GM21515 (cell line): ENCODE data around the gene CAPN13.

Source experiments
- ATAC-seq: cut with Tn5 transposase; IDR thresholded peaks from one replicate; pipeline ENCODE4 v1.9.1; 2021; ENCODE audit not compliant: unreplicated experiment

CAPN13 gene

GRCh38 chr2:30789670-30790210 is 17.5 kb downstream of the CAPN13 start:
- ATAC-seq: no peak

- no peak for ATAC-seq
These were observed 20.1 kb downstream of the CAPN13 start for GRCh38 chr2:30786923-30787685.

- no peak for ATAC-seq
These were observed 22.6 kb downstream of the CAPN13 start for GRCh38 chr2:30784682-30785081.

GRCh38 chr2:30781961-30782533 is 25.2 kb downstream of the CAPN13 start:
- no peak for ATAC-seq

GRCh38 chr2:30781451-30781850 is 25.8 kb downstream of the CAPN13 start:
- ATAC-seq: no peak

- no peak for ATAC-seq
These were observed 26.4 kb downstream of the CAPN13 start for GRCh38 chr2:30780776-30781330.

GRCh38 chr2:30778611-30779010 is 28.6 kb downstream of the CAPN13 start:
- ATAC-seq: no peak

- no peak for ATAC-seq
These were observed 29.4 kb downstream of the CAPN13 start for GRCh38 chr2:30777661-30778505.

- ATAC-seq: no peak
These were observed 30.2 kb downstream of the CAPN13 start for GRCh38 chr2:30776831-30777635.

- no peak for ATAC-seq
These were observed 31.4 kb downstream of the CAPN13 start for GRCh38 chr2:30775833-30776232.

- no peak for ATAC-seq
These were observed 35.1 kb downstream of the CAPN13 start for GRCh38 chr2:30772021-30772705.

- no peak for ATAC-seq
These were observed 36.2 kb downstream of the CAPN13 start for GRCh38 chr2:30770816-30771576.

GRCh38 chr2:30769891-30770462 is 37.3 kb downstream of the CAPN13 start:
- no peak for ATAC-seq

GRCh38 chr2:30769481-30769780 is 37.8 kb downstream of the CAPN13 start:
- no peak for ATAC-seq

GRCh38 chr2:30768708-30769480 is 38.4 kb downstream of the CAPN13 start:
- ATAC-seq: no peak

GRCh38 chr2:30768036-30768686 is 39.1 kb downstream of the CAPN13 start:
- no peak for ATAC-seq

GRCh38 chr2:30766666-30767065 is 40.6 kb downstream of the CAPN13 start:
- ATAC-seq: no peak
